ENCODE results near the gene MORN1.

GRCh38 chr1:2301607-2302291, 89.6 kb downstream of the MORN1 start:
- TF ChIP-seq CTCF (conservative IDR thresholded peaks at IDR 0.05; ENCODE audit: low read depth in 2 of 2), result no peak
- TF ChIP-seq EZH2 (IDR thresholded peaks at IDR 0.05; ENCODE audit: low read depth, unreplicated experiment), result no peak
- TF ChIP-seq ETS1 (IDR thresholded peaks at IDR 0.05), result no peak
- TF ChIP-seq REST (IDR thresholded peaks at IDR 0.05; ENCODE audit: unreplicated experiment), result no peak
- no peak for TF ChIP-seq POLR2AphosphoS5 (IDR thresholded peaks at IDR 0.05; ENCODE audit: low read depth)
- TF ChIP-seq EZH2phosphoT487 (IDR thresholded peaks at IDR 0.05; ENCODE audit: unreplicated experiment), result no peak
- TF ChIP-seq JUNB (IDR thresholded peaks at IDR 0.05; ENCODE audit: unreplicated experiment), result no peak
- no peak for TF ChIP-seq CREB1 (CRISPR knock-in tag; IDR thresholded peaks at IDR 0.05; ENCODE audit: low read depth)
- no peak for TF ChIP-seq ZNF114 (CRISPR knock-in tag; IDR thresholded peaks at IDR 0.05)
- TF ChIP-seq ZNF331 (CRISPR knock-in tag; IDR thresholded peaks at IDR 0.05; ENCODE audit: low read depth), result no peak

Measured in GM23338 (cell line).